ENCODE results near the gene COL6A5. TPM values are rescaled to one million over a fixed set of nuclear protein-coding genes. Genes with fewer than 3 reads are reported as not detected.

COL6A5 gene
- total RNA-seq, 1 experiment from 2014 or later, result not detected

DNA sequence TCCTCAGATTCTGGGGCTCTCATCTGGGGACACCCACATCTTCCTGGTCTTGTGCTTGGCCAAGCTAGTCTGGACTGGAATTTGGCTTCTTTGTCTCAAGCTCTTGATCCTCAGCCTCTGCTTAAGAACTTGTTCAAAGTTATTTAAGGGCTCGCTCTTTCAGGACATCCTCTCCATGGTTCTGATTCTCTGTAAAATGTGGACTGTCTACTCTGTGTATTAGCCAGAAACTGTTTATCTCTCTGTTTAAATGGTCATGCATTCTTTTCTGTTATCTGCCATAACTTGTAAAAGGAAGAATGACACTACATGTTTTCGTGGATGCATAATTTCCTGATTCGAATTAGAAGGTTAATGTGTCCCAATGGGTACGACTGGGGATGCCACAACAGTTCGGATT is 79.4 kb downstream of the COL6A5 start:
- DNase-seq (ENCODE audit: low read depth, low spot score) (no peak), ATAC-seq (no peak)
- TF ChIP-seq EZH2phosphoT487 (IDR thresholded peaks at IDR 0.05; ENCODE audit: borderline replicate concordance) (no peak), EZH2 (IDR thresholded peaks at IDR 0.05) (no peak), SRF (IDR thresholded peaks at IDR 0.05; ENCODE audit: low read depth) (no peak), CEBPB (IDR thresholded peaks at IDR 0.05; ENCODE audit: low read depth) (no peak), TCF7L2 (IDR thresholded peaks at IDR 0.05; ENCODE audit: borderline replicate concordance, extremely low read depth, insufficient read depth, insufficient read length) (no peak), FOSL1 (IDR thresholded peaks at IDR 0.05; ENCODE audit: low read depth) (no peak)
- TF ChIP-seq, protein P1, sequence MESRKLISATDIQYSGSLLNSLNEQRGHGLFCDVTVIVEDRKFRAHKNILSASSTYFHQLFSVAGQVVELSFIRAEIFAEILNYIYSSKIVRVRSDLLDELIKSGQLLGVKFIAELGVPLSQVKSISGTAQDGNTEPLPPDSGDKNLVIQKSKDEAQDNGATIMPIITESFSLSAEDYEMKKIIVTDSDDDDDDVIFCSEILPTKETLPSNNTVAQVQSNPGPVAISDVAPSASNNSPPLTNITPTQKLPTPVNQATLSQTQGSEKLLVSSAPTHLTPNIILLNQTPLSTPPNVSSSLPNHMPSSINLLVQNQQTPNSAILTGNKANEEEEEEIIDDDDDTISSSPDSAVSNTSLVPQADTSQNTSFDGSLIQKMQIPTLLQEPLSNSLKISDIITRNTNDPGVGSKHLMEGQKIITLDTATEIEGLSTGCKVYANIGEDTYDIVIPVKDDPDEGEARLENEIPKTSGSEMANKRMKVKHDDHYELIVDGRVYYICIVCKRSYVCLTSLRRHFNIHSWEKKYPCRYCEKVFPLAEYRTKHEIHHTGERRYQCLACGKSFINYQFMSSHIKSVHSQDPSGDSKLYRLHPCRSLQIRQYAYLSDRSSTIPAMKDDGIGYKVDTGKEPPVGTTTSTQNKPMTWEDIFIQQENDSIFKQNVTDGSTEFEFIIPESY (IDR thresholded peaks at IDR 0.05; ENCODE audit: extremely low read depth, insufficient replicate concordance, low read length), result no peak
- TF ChIP-seq, protein P2, sequence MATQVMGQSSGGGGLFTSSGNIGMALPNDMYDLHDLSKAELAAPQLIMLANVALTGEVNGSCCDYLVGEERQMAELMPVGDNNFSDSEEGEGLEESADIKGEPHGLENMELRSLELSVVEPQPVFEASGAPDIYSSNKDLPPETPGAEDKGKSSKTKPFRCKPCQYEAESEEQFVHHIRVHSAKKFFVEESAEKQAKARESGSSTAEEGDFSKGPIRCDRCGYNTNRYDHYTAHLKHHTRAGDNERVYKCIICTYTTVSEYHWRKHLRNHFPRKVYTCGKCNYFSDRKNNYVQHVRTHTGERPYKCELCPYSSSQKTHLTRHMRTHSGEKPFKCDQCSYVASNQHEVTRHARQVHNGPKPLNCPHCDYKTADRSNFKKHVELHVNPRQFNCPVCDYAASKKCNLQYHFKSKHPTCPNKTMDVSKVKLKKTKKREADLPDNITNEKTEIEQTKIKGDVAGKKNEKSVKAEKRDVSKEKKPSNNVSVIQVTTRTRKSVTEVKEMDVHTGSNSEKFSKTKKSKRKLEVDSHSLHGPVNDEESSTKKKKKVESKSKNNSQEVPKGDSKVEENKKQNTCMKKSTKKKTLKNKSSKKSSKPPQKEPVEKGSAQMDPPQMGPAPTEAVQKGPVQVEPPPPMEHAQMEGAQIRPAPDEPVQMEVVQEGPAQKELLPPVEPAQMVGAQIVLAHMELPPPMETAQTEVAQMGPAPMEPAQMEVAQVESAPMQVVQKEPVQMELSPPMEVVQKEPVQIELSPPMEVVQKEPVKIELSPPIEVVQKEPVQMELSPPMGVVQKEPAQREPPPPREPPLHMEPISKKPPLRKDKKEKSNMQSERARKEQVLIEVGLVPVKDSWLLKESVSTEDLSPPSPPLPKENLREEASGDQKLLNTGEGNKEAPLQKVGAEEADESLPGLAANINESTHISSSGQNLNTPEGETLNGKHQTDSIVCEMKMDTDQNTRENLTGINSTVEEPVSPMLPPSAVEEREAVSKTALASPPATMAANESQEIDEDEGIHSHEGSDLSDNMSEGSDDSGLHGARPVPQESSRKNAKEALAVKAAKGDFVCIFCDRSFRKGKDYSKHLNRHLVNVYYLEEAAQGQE (IDR thresholded peaks at IDR 0.05; ENCODE audit: low read depth), result no peak
- peaks cover 51% of the 10 kb centered on the region for H3K27me3 ChIP-seq (ENCODE audit: insufficient read depth, low read length)
- no peaks in the 10 kb centered on the region for H3K4me1 ChIP-seq (ENCODE audit: control insufficient read depth in 1 of 2, insufficient read depth in 2 of 2, low read length in 2 of 2)
- H3K9ac ChIP-seq (ENCODE audit: low read length), result no peak overlapping the region
- ChIA-PET CTCF (no interaction called here), POLR2A (no interaction called here), RAD21 (ENCODE audit: low non-redundant PET in 1 of 2, low total read pairs in 2 of 2, uncharacterized antibody in 2 of 2, unreplicated experiment in 2 of 2) (no interaction called here)
- H3K4me2 ChIP-seq (ENCODE audit: low read length), result no peak overlapping the region
- BruUV-seq (replicated peaks), result no TSS peak
- H3K4me3 ChIP-seq (replicated peaks in 1 of 2; ENCODE audit: low read depth in 1 of 2, low read length in 2 of 2), result no peak overlapping the region
- H3K9me3 ChIP-seq (ENCODE audit: control insufficient read depth in 1 of 2, insufficient read depth in 1 of 2, low read depth in 1 of 2, low read length in 2 of 2), result no peaks in the 10 kb centered on the region
- no peaks in the 10 kb centered on the region for H4K20me1 ChIP-seq (ENCODE audit: insufficient read depth)
- H3K36me3 ChIP-seq (ENCODE audit: control insufficient read depth in 1 of 2, insufficient read depth in 2 of 2, low read length in 2 of 2), result no peaks in the 10 kb centered on the region
- H2AFZ ChIP-seq (ENCODE audit: low read depth, low read length, poor library complexity, severe bottlenecking), result no peak overlapping the region
- no peak overlapping the region for H3K27ac ChIP-seq (ENCODE audit: low read depth, low read length)
- intact Hi-C loops (cut with micrococcal nuclease), result no loop called here
- no peaks in the 10 kb centered on the region for H3K79me2 ChIP-seq (ENCODE audit: insufficient read depth, low read length)
- no peaks in the 10 kb centered on the region for H3K9me2 ChIP-seq (ENCODE audit: insufficient read depth)
